Activated T-cell treated with anti-CD3 and anti-CD28 coated beads, Interleukin-2, amount 50 U/mL, for 48 hours (primary cell): Measurements from ENCODE around the gene GYS2.
"Not testable (repeated sequence)": the region's sequence is repeated elsewhere in the genome, so short reads cannot be mapped to it uniquely, and the experiment has no call there.

ENCODE experiments used
- DNase-seq, 2 experiments: peaks; one replicate each; pipeline ENCODE4 v3.0.0-alpha.2; 2020

GYS2 gene

GRCh38 chr12:21604245-21605101 is at the start of gene GYS2:
TSS of gene GYS2 (minus strand) at chr12:21604847. CDS start at chr12:21604592, 255 bp downstream.
- DNase-seq, result no peak

- no peak for DNase-seq
Observed at GRCh38 chr12:21651821-21652220, 47.2 kb upstream of the GYS2 start.

- no peak for DNase-seq
Observed at GRCh38 chr12:21650997-21651396, 46.4 kb upstream of the GYS2 start.

GRCh38 chr12:21649034-21649433 is 44.4 kb upstream of the GYS2 start:
- no peak for DNase-seq

GRCh38 chr12:21648378-21648777 is 43.7 kb upstream of the GYS2 start:
- DNase-seq, result no peak

- DNase-seq, result no peak
Observed at GRCh38 chr12:21647179-21647578, 42.5 kb upstream of the GYS2 start.

GRCh38 chr12:21645041-21645500 is 40.4 kb upstream of the GYS2 start:
- not testable (repeated sequence) for DNase-seq

- DNase-seq, result no peak
Observed at GRCh38 chr12:21644516-21644915, 39.9 kb upstream of the GYS2 start.

GRCh38 chr12:21643758-21644157 is 39.1 kb upstream of the GYS2 start:
- DNase-seq, result no peak

- DNase-seq, result no peak
Observed at GRCh38 chr12:21642707-21643389, 38.2 kb upstream of the GYS2 start.

- no peak for DNase-seq
Observed at GRCh38 chr12:21638054-21638891, 33.6 kb upstream of the GYS2 start.

GRCh38 chr12:21634245-21634644 is 29.6 kb upstream of the GYS2 start:
- DNase-seq, result no peak

GRCh38 chr12:21631367-21631766 is 26.7 kb upstream of the GYS2 start:
- DNase-seq, result no peak

- no peak for DNase-seq
Observed at GRCh38 chr12:21627924-21628323, 23.3 kb upstream of the GYS2 start.

- no peak for DNase-seq
Observed at GRCh38 chr12:21618566-21618965, 13.9 kb upstream of the GYS2 start.

GRCh38 chr12:21617030-21617429 is 12.4 kb upstream of the GYS2 start:
- no peak for DNase-seq

- DNase-seq, result no peak
Observed at GRCh38 chr12:21615431-21615830, 10.8 kb upstream of the GYS2 start.

- DNase-seq, result no peak
Observed at GRCh38 chr12:21614506-21614905, 9.9 kb upstream of the GYS2 start.

- DNase-seq, result no peak
Observed at GRCh38 chr12:21613931-21614330, 9.3 kb upstream of the GYS2 start.

GRCh38 chr12:21608196-21608595 is 3.5 kb upstream of the GYS2 start:
- DNase-seq, result no peak

- DNase-seq, result no peak
Observed at GRCh38 chr12:21607701-21608100, 3.1 kb upstream of the GYS2 start.

GRCh38 chr12:21606175-21606574 is 1.5 kb upstream of the GYS2 start:
- DNase-seq, result no peak

GRCh38 chr12:21602774-21603173 is 1.9 kb downstream of the GYS2 start:
- DNase-seq, result no peak
